ENCODE data around the gene RELN.
"Not testable (repeated sequence)": the region's sequence is repeated elsewhere in the genome, so short reads cannot be mapped to it uniquely, and the experiment has no call there.

The RELN gene

GRCh38 chr7:103989200-103989784 lies at the start of gene RELN:
TSS of gene RELN (minus strand) at chr7:103989658. CDS start at chr7:103989356, 302 bp downstream.
- no peak for DNase-seq

DNA sequence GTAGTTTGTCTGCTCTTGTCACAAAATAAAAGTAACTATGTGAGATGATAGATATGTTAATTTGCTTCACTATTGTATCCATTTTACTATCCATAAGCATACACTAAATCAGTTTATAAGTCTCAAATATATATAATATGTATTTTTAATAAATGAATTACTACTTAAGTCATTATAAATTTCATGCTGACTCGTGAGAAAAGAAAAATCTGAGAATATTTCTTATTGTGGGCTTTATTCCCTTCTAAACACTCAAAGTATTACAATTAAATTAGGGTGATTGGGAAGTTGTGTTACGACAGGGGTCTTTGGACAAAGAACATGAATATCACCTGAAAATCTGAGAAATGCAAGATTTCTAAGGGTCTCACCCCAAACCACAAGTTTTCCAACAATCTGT lies 48.7 kb upstream of the RELN start:
- DNase-seq, result no peak

DNA sequence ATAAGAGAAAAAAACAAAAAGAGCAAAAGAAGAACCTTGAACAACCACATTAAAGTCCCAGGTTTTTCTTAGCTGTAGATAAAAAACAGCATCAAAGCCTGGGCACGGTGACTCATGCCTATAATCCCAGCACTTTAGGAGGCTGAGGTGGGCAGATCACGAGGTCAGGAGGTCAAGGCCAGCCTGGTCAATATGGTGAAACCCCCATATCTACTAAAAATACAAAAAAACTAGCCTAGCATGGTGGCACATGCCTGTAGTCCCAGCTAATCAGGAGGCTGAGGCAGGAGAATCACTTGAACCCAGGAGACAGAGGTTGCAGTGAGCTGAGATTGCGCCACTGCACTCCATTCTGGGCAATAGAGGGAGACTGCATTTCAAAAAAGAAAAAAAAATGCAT lies 47.4 kb upstream of the RELN start:
- not testable (repeated sequence) for DNase-seq

GRCh38 chr7:104035351-104035750 lies 45.9 kb upstream of the RELN start:
- no peak for DNase-seq

DNA sequence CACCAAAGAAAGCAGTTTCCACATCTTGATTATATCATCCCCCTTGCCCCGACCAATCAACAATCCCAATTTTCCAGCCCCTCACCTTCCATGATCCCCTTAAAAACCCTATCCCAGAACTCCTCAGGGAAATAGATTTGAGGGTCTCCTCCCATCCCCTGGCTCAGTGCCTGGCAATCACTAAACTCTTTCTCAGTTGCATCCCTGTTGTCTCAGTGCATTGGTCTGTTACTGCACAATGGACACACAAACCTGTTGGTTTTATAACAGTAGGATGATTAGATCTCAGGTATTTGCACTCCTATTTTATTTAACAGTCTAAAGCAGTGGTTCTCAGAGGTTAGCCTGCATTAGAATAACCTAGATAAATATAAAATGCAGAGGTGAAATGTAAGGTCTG lies 45.2 kb upstream of the RELN start:
- no peak for DNase-seq

GRCh38 chr7:104033837-104034236 lies 44.4 kb upstream of the RELN start:
- no peak for DNase-seq

- no peak for DNase-seq
Measured at GRCh38 chr7:104032486-104032885, 43.0 kb upstream of the RELN start.

DNA sequence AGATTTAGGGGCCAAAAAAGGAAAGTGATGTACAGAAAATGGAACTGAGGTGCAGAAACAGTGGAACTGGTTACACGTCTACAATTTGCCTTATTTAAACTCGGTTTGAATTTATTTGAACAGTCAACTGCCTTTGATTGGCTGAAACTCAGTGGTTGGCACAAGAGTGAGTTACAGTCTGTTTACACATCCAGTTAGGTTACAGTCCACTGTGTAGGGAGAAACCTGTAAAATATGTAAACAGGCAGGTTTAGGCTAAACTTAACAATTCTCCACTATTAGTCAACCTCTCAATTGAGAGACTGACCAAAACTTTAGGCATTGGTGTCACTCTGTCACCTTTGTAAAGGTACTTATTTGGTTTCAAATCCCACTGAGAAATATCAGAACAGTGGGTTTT lies 40.3 kb upstream of the RELN start:
- DNase-seq, result no peak

DNA sequence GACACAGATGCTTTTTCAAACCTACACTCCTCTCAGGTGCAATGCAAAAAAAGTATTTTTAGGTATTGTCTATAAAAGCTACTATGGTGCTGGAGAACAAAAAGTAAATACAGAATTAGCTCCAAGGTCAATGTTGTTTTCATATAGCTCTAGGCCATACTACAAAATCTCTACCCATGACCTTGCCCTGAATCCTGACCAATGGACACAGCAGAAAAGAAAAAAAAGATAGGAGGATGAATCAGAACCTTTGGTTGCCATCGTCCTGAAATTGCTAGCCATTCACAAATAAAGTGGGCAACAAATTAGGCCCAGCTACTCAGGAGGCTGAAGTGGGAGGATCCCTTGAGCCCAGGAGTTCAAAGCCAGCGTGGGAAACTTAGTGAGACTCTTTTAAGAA lies 35.2 kb upstream of the RELN start:
- DNase-seq, result no peak

DNA sequence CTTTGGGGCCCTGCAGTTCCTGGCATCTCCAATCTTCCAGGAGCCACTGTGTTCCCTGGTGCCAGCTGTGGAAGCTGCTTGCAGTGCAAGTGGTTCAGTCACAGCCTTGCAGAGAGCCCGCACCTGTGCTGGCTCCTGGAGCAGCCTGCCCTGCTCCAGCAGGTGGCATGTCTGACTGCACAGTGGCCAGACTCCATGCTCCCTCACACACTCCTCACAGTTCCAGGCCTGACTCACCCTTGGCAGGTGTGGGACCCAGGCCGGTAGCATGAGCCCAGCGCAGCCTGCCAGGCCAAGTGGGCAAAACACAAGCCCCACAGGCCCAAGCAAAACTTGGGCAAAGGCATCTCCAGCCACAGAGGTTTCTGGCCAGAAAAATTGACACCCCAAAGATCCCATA lies 33.6 kb upstream of the RELN start:
- DNase-seq, result no peak

GRCh38 chr7:104018425-104018824 lies 29.0 kb upstream of the RELN start:
- no peak for DNase-seq

DNA sequence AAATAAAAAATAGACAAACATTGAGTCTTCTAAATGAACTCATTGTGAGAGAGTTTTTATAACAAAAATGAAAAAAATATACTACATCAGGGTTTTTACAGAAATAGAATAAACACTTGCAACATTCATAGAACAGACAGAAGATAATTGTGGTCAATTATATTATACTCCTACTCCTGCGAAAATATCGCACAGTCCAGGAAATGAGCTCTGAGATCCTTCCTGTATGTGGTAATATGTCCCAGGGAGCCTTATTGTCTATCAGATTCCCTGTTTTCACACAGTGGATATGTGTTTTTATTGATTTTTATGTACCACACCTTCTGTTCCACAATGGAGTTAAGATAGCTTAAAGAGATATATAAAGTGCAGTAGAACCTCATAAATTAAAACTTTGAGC lies 27.5 kb upstream of the RELN start:
- no peak for DNase-seq

GRCh38 chr7:104012835-104013234 lies 23.4 kb upstream of the RELN start:
- DNase-seq, result no peak

DNA sequence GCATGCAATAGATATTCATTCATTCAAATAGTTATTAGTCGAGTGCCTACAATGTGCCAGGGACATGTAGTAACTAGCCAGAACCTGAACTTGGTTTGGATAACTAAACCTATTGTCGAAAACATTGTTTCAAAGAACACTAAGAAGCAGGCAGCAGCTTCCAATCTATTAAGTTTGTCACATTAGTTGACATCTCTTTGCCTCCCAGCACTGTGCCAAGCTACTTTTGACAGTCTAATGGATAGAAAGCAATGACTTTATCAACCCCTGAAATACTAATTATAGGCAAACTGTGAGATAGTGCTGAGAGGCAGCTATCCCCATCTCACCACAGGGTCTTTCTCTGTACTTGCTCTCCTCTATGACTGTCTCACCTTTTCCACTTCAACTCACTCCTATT lies 22.4 kb upstream of the RELN start:
- DNase-seq, result no peak

DNA sequence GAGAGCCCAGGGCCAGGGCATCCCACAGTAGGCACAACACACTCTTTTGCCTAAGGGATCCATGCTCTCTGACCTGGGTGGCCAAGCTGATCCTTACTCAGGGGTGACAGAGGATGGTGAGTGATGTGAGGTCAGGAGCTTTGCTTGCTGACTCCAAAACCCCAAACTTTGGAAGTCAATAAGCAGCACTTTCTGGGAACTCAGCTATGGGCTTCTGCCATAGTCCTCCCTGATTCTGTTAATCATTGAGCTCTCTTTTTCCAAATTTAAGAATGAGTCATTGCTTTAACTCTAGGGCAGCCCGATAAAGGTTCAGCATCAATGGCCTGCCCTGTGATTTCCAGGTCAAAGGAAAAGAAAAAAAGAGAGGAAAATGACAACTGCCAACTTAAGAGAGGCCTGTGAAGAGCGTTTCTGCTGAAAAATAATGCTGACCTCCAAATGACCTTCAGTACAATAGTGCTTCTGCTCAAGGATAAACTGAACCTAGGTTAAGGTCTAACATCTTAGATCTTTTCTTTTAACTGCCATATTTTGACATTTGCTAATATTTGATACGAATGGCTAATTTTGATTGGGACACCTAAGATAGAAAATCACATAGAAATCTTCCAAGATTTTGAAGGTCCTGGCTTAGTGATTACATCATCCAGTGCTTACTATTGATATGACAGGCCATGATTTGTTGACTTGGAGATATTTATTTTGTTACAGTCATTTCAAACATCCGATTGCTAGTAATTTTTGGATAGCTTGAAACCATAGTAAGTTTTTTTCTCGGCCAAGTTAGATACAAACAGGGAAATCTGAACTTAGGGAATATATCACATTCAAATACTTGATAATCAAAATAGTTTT lies 20.8 kb upstream of the RELN start:
- no peak for DNase-seq

- no peak for DNase-seq
Measured at GRCh38 chr7:104008107-104008506, 18.6 kb upstream of the RELN start.

DNA sequence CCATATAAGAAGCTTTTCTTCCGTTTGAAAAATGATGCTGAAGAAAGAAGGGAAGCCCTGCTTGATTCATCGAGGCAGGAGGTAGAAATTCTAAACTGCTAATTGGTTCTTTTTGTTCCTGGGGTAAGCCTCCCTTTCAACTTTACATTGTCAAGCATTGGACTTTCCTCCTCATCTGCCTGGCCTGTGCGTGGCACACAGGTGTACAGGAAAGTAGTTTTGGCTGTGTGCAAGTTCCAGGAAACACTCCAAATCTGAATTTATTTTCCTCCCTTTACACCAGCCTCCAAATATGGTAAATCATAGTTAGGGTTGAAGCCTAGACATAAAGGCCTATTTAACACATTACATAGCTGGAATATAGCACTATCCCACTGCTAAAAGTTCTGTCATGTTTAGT lies 18.2 kb upstream of the RELN start:
- no peak for DNase-seq

DNA sequence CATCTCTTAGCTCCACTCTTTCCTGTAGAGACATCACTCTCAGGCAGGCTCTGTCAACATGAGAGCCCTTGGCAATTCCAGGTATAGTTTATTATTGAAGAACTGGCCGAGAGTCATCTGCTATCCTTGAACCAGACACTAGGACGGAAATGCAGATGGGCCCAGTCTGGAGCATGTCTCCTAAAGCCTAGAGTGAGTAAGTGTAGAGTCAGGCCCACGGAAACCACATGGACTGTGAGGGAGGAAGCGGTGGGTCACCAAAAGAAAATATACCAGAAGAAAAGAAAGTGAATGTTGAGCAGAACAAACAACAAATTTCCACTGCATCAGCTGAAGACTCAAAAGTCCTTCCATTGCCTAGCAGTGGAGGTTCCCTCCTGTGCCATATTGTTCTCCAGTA lies 15.7 kb upstream of the RELN start:
- DNase-seq, result no peak

DNA sequence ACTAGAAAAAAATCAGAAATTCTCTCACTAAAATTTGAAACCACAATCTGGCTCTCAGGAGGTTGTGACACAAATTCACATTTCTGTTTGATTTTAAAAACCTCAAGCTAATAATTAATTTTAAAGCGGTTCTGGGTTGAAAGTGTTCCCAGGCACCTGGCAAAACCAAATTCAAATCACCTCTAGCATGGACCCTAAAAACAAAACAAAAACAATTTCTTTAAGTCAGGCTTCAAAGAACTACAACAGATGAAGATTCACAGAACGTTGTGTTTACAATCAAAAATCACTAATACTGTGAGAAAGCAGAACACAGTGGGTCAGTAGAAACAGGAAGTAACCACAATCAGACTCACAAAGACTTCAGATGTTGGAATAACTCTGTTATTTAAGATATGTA lies 7.2 kb upstream of the RELN start:
- no peak for DNase-seq

DNA sequence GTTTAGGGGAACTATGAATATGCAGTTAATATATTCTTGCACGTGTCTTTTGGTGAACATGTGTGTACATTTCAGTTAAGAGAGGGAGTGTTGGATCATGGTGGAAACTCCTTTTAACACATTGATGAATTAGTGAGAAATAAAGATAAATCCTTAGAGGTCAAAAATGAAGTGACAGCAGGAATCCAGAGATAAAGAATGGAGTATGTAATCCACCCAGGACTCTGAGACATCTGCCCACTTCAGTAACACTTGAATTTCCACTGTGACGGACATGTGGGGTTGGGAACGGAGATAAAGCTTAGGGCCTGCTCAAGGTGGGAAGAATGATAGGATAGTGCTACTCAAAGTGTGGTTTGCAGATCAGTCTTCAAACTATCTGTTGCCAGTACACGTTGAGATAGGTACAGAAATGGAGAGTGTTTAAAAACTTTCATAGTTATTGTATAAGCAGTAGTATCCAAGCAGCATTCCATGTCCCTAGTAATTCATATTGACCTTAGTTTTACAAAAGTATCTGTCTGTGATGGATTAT lies 6.6 kb upstream of the RELN start:
- no peak for DNase-seq

GRCh38 chr7:103995554-103995953 lies 6.1 kb upstream of the RELN start:
- DNase-seq, result no peak

GRCh38 chr7:103993551-103993950 lies 4.1 kb upstream of the RELN start:
- DNase-seq, result no peak

DNA sequence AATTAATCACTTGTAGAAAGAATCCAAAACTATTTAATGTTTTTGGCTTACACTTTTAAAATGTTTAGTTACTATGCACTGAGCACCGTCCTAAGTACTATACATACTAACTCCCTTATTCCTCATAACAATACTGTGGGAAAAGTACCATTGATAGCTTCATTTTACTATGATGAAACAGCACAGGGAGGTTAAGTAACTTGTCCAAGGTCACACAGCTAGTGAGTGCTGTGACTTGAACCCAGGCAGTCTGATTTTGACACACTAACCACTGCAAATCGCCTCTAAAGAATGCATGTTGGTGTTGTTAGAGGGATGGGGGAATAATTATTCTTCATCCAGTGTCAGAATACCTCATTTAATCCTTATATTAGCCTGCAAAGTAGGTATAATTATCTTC lies 1.9 kb upstream of the RELN start:
- no peak for DNase-seq

DNA sequence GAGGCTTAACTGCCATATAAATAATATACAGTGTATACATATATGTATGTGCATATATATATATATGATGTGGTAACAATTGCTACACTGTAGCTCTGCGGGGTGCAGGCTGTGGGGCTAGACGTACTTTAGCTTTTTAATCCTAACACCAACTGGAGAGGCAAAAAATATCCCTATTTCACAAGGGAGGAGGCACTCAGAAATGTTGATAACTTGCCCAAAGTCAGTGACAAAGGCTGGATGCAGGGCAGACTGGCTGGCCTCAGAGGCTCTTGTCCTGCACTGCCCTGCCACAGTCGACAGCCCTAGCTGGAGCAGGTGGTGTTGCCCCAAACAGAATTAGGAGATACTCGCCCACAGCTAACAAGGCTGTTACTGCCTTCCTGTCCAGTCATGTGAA lies 1.5 kb upstream of the RELN start:
- no peak for DNase-seq
